K562 (cell line): ENCODE results near the gene EVL. TPM values are rescaled to one million over a fixed set of nuclear protein-coding genes. Genes with fewer than 3 reads are reported as not detected.

Source experiments
- ATAC-seq: fragments of 200-7000 bp; cut with Tn5 transposase; 3 replicates; pipeline ENCODE4 v1.9.1; 2020; ENCODE audit warnings: moderate library complexity
- BruUV-seq: library from RNA; stranded (reverse); fragments of 400-500 nt; replicated peaks from 2 replicates; lab custom pipeline; 2021; lab: Mats Ljungman, UMichigan
- CTCF ChIA-PET: fragments of 300-600 bp; formaldehyde crosslinking; extraction: SDS; loops from one replicate; lab custom pipeline; 2021; ENCODE audit warnings: low intra/inter-chr PET ratio; lab: Yijun Ruan, JAX
- POLR2A ChIA-PET: fragments of 300-600, 350-650 bp; sonication (Branson Sonifier 250); formaldehyde crosslinking; extraction: SDS; loops from one replicate; lab custom pipeline; 2021; ENCODE audit warnings: antibody characterized with exemption, inconsistent platforms; lab: Yijun Ruan, JAX
- DNase-seq, 4 experiments: peaks; one replicate each; pipeline versions ENCODE4 v3.0.0 to v3.0.0-alpha.2; 2011 to 2018; ENCODE audit warnings: low spot score in 3 of 4, mixed read lengths in 3 of 4; ENCODE audit errors: extremely low read depth in 1 of 4
- FAIRE-seq: peaks from 2 replicates; lab custom pipeline; 2011; peaks lifted over from hg19 to GRCh38; lab: Jason Lieb, UNC
- H2AFZ ChIP-seq: 2 replicates; pipeline ENCODE4 v1.6.0; 2011; ENCODE audit warnings: low read depth, low read length, control low read depth, inconsistent platforms
- H3K27ac ChIP-seq: fragments of 200-600 bp; 3 replicates; pipeline ENCODE4 v1.8.0; 2011; ENCODE audit warnings: low read depth, mild to moderate bottlenecking, control low read depth, inconsistent platforms, low read length, moderate library complexity, mixed read lengths; ENCODE audit errors: extremely low read depth
- H3K27me3 ChIP-seq, 2 experiments: fragments of 300-600 bp in 1 of 2; 2 replicates in 1 of 2; 3 replicates in 1 of 2; pipeline versions ENCODE4 v1.6.0 to v1.8.0; 2011; ENCODE audit warnings: inconsistent platforms in 2 of 2, low read length in 2 of 2, mild to moderate bottlenecking in 1 of 2, mixed read lengths in 1 of 2, moderate library complexity in 1 of 2; ENCODE audit not compliant: control insufficient read depth in 2 of 2, insufficient read depth in 2 of 2
- H3K36me3 ChIP-seq: fragments of 300-600 bp; 3 replicates; pipeline ENCODE4 v1.8.0; 2011; ENCODE audit warnings: mild to moderate bottlenecking, low read length, inconsistent platforms; ENCODE audit not compliant: control insufficient read depth, insufficient read depth
- H3K4me1 ChIP-seq, 2 experiments: fragments of 200-600 bp in 1 of 2; replicated peaks in 1 of 2; 2 replicates in 1 of 2; 3 replicates in 1 of 2; pipeline versions ENCODE4 v1.5.1 to v1.8.0; 2011; ENCODE audit warnings: inconsistent platforms in 2 of 2, low read length in 2 of 2, mild to moderate bottlenecking in 1 of 2, mixed read lengths in 1 of 2, moderate library complexity in 1 of 2; ENCODE audit not compliant: control insufficient read depth in 2 of 2, insufficient read depth in 2 of 2
- H3K4me2 ChIP-seq: 2 replicates; pipeline ENCODE4 v1.6.1; 2011; ENCODE audit warnings: low read length, control low read depth, inconsistent platforms, mixed read lengths; ENCODE audit not compliant: insufficient read depth
- H3K4me3 ChIP-seq: fragments of 200-600 bp; sonication (generic), shearing (Covaris generic); 2 replicates; pipeline ENCODE4 v1.5.1; 2016; ENCODE audit warnings: control low read depth, inconsistent platforms
- H3K79me2 ChIP-seq: fragments of 200-600 bp; 3 replicates; pipeline ENCODE4 v1.8.0; 2011; ENCODE audit warnings: low read length, inconsistent platforms; ENCODE audit not compliant: control insufficient read depth, insufficient read depth
- H3K9ac ChIP-seq, 2 experiments: 2 replicates each; pipeline versions ENCODE4 v1.6.0 to v1.6.1; 2011; ENCODE audit warnings: low read depth in 2 of 2, low read length in 2 of 2, control low read depth in 1 of 2, inconsistent platforms in 1 of 2, mild to moderate bottlenecking in 1 of 2, mixed read lengths in 1 of 2; ENCODE audit not compliant: insufficient read depth in 1 of 2
- H3K9me1 ChIP-seq: one replicate; pipeline ENCODE4 v1.6.0; 2011; ENCODE audit warnings: inconsistent platforms, mild to moderate bottlenecking, low read length, moderate library complexity; ENCODE audit not compliant: control insufficient read depth, insufficient read depth
- H3K9me3 ChIP-seq: replicated peaks from 2 replicates; pipeline ENCODE4 v1.5.1; 2011; ENCODE audit warnings: low read depth, low read length, inconsistent platforms; ENCODE audit not compliant: control insufficient read depth, insufficient read depth
- H4K20me1 ChIP-seq: replicated peaks from 2 replicates; pipeline ENCODE4 v1.6.1; 2011; ENCODE audit warnings: low read length, inconsistent platforms, mixed read lengths; ENCODE audit not compliant: control insufficient read depth, insufficient read depth
- FOXA3 ChIP-seq, 2 experiments: fragments of 450-650 bp in 1 of 2; sonication (generic) in 1 of 2; formaldehyde crosslinking; IDR thresholded peaks in 1 of 2; conservative IDR thresholded peaks in 1 of 2; 2 replicates each; pipeline versions ENCODE4 v1.4.0 to v1.8.0; 2020 to 2022; ENCODE audit warnings: mild to moderate bottlenecking in 2 of 2, missing genetic modification reagents in 1 of 2
- KDM2B ChIP-seq: fragments of 250-450 bp; sonication (Bioruptor Pico); IDR thresholded peaks from 2 replicates; pipeline ENCODE4 v1.8.0; 2021; ENCODE audit warnings: mild to moderate bottlenecking, moderate library complexity
- RBM34 ChIP-seq: fragments of 200-400 bp; formaldehyde crosslinking; IDR thresholded peaks from 2 replicates; pipeline ENCODE4 v1.6.1; 2018; ENCODE audit warnings: low read length, borderline replicate concordance; ENCODE audit not compliant: insufficient read depth
- SPI1 ChIP-seq: IDR thresholded peaks from 2 replicates; pipeline ENCODE4 v1.6.1; 2011; ENCODE audit warnings: low read depth, low read length, control low read depth, borderline replicate concordance
- SRSF3 ChIP-seq: fragments of 200-400 bp; formaldehyde crosslinking; IDR thresholded peaks from 2 replicates; pipeline ENCODE4 v1.6.1; 2016; ENCODE audit warnings: mild to moderate bottlenecking, low read length, moderate library complexity; ENCODE audit not compliant: insufficient read depth
- ZNF282 ChIP-seq: sonication (generic); formaldehyde crosslinking; IDR thresholded peaks from 2 replicates; pipeline ENCODE4 v1.8.1; 2023; ENCODE audit warnings: missing genetic modification reagents
- ZNF766 ChIP-seq: fragments of 200-800 bp; sonication (Bioruptor generic); conservative IDR thresholded peaks from 2 replicates; pipeline ENCODE4 v1.6.1; 2016; ENCODE audit warnings: missing genetic modification characterization, missing compliant biosample characterization
- WGBS: fragments of 100-300 bp; shearing (Covaris generic); methylation state at CpG from one replicate; pipeline ENCODE4 v1.1.6; 2016; ENCODE audit warnings: low coverage, mixed read lengths; ENCODE audit not compliant: insufficient coverage; ENCODE audit errors: missing lambda C conversion rate; 5-methylcytosine and 5-hydroxymethylcytosine counted together
- in situ Hi-C: fragments of 300-500 bp; cut with MboI; formaldehyde crosslinking; loops from 4 replicates; pipeline ENCODE4 v1.15.0; 2018; ENCODE audit warnings: inconsistent platforms, mixed read lengths
- intact Hi-C: fragments of 100-400 bp; cut with micrococcal nuclease; formaldehyde crosslinking; loops from 2 replicates; pipeline ENCODE4 v1.14.2; 2022
- polyA plus RNA-seq, 8 experiments: library from polyadenylated mRNA; depleted of rRNA in 4 of 8; stranded (reverse) in 5 of 8; unstranded in 3 of 8; fragments of >200 nt; fragmentation: Nextera tagmentation in 2 of 8; fragmentation: Illumina TruSeq in 1 of 8; extraction: Ambion mirVana in 2 of 8; extraction: Trizol in 1 of 8; gene quantifications; 2 replicates each; pipeline versions ENCODE4 v1.2.1 to v1.2.3, GENCODE V29; 2011 to 2014; ENCODE audit warnings: inconsistent platforms in 1 of 8, missing spikeins in 1 of 8
- total RNA-seq, 7 experiments: library from RNA; depleted of rRNA in 6 of 7; stranded (reverse); fragments of >200 nt in 6 of 7; fragmentation: Illumina TruSeq in 2 of 7; extraction: Trizol in 2 of 7; gene quantifications; 2 replicates each; pipeline versions ENCODE4 v1.2.1 to v1.2.3, GENCODE V29; 2011 to 2021; ENCODE audit warnings: low replicate concordance in 1 of 7

EVL gene
- total and polyA plus RNA-seq, 9 of the 15 experiments (the other 6 are each of a cell fraction or from before 2014, with no cell fraction given) = 2.9 to 43.4 (median 23.9) TPM

DNA sequence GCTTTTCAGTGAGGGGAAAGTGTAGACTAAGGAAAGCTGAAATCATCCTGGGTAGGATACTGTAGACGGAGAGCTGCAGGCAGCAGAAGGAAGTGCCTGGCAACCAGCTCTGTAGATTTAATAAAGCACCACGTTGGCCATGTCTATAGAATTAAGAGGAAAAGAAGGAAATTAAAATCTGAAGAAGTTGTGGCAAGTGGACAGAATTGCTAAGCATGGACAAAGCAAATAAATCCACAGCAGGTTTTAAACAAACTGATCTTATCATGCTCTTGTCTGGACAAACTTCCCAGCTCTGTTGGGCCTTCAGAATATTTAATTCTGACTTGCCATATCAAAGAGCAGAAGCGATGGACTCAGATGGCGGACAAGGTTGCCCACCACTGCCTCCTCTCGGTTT lies 27.2 kb upstream of the EVL start:
- Histone ChIP-seq H3K4me1 (no peaks in the 10 kb centered on the region; a peak in 2 of 5 replicates), H3K36me3 (no peaks in the 10 kb centered on the region; the same call in 2 of the 3 replicates), H4K20me1 (no peaks in the 10 kb centered on the region; the same call in 1 of the 2 replicates), H2AFZ (no peak overlapping the region), H3K27ac (no peak overlapping the region), H3K4me2 (no peak overlapping the region), H3K27me3 (no peaks in the 10 kb centered on the region), H3K9me1 (no peaks in the 10 kb centered on the region), H3K4me3 (no peak overlapping the region), H3K79me2 (no peaks in the 10 kb centered on the region), H3K9ac (no peak overlapping the region), H3K9me3 (no peaks in the 10 kb centered on the region)
- TF ChIP-seq ZNF282 (CRISPR knock-in tag) (no peak), SRSF3 (no peak), RBM34 (no peak), ZNF766 (no peak), KDM2B (CRISPR knock-in tag) (no peak), SPI1 (no peak), FOXA3 (CRISPR knock-in tag; conservative IDR thresholded peaks at IDR 0.05 in 1 of 2, IDR thresholded peaks at IDR 0.05 in 1 of 2) (no peak)
- no TSS peak for BruUV-seq
- 65% methylated on average over 5 of the region's 5 CpGs for WGBS
- ATAC-seq = no peak
- CTCF ChIA-PET = no interaction called here
- intact Hi-C loops = no loop called here
- FAIRE-seq = no peak
- DNase-seq = no peak
- POLR2A ChIA-PET = interaction anchor here (0.5 to 1.0 kb wide), 2 partner anchors 11 to 74 kb away, joined by 3 read pairs; no protein-coding TSS in a partner anchor
- in situ Hi-C loops = no loop called here
